IMR-90 (cell line): ENCODE results near the gene AADAC. TPM values are rescaled to one million over a fixed set of nuclear protein-coding genes. Genes with fewer than 3 reads are reported as not detected.

Experiments
- ATAC-seq: fragments of 200-7000 bp; cut with Tn5 transposase; 2 replicates; pipeline ENCODE4 v1.9.1; 2020; ENCODE audit warnings: low read depth, mild to moderate bottlenecking, moderate library complexity
- BruUV-seq: library from RNA; stranded (reverse); fragments of 400-500 nt; replicated peaks from 2 replicates; lab custom pipeline; 2021; lab: Mats Ljungman, UMichigan
- CTCF ChIA-PET: fragments of 300-600 bp; formaldehyde crosslinking; extraction: SDS; loops from one replicate; lab custom pipeline; 2021; ENCODE audit warnings: antibody characterized with exemption; lab: Yijun Ruan, JAX
- POLR2A ChIA-PET: fragments of 300-600 bp; sonication (Branson Sonifier 250); formaldehyde crosslinking; loops from one replicate; lab custom pipeline; 2022; ENCODE audit warnings: antibody characterized with exemption; ENCODE audit not compliant: unreplicated experiment; lab: Charles Lee
- DNase-seq: peaks from one replicate; pipeline ENCODE4 v3.0.0; 2013
- H2AFZ ChIP-seq: replicated peaks from 2 replicates; pipeline ENCODE3; 2013; ENCODE audit warnings: low read length, mild to moderate bottlenecking; ENCODE audit not compliant: poor library complexity
- H2AK5ac ChIP-seq: 2 replicates; pipeline ENCODE4 v1.6.1; 2013; ENCODE audit warnings: low read depth, low read length, inconsistent platforms
- H2AK9ac ChIP-seq: replicated peaks from 2 replicates; pipeline ENCODE3; 2013; ENCODE audit warnings: mild to moderate bottlenecking, low read depth, low read length, moderate library complexity; ENCODE audit not compliant: poor library complexity
- H2BK120ac ChIP-seq: 2 replicates; pipeline ENCODE4 v1.6.1; 2013; ENCODE audit warnings: low read depth, low read length, inconsistent platforms
- H2BK15ac ChIP-seq: 3 replicates; pipeline ENCODE4 v1.6.1; 2013; ENCODE audit warnings: low read depth, low read length, inconsistent platforms
- H2BK20ac ChIP-seq: 2 replicates; pipeline ENCODE4 v1.6.1; 2013; ENCODE audit warnings: low read depth, mild to moderate bottlenecking, inconsistent platforms, low read length, moderate library complexity
- H2BK5ac ChIP-seq: 2 replicates; pipeline ENCODE4 v1.6.1; 2013; ENCODE audit warnings: mild to moderate bottlenecking, low read depth, low read length, inconsistent platforms; ENCODE audit not compliant: poor library complexity, severe bottlenecking
- H3K14ac ChIP-seq: replicated peaks from 2 replicates; pipeline ENCODE4 v1.6.1; 2013; ENCODE audit warnings: low read depth, low read length, inconsistent platforms
- H3K18ac ChIP-seq: 2 replicates; pipeline ENCODE4 v1.6.1; 2013; ENCODE audit warnings: low read depth, low read length, control low read depth
- H3K23ac ChIP-seq: 2 replicates; pipeline ENCODE4 v1.6.1; 2013; ENCODE audit warnings: low read depth, low read length, inconsistent platforms
- H3K27ac ChIP-seq: 2 replicates; pipeline ENCODE4 v1.5.1; 2013; ENCODE audit warnings: mild to moderate bottlenecking, control low read depth, low read length; ENCODE audit not compliant: insufficient read depth
- H3K27me3 ChIP-seq: 2 replicates; pipeline ENCODE4 v1.6.1; 2013; ENCODE audit warnings: low read length; ENCODE audit not compliant: control insufficient read depth, insufficient read depth
- H3K36me3 ChIP-seq: 2 replicates; pipeline ENCODE4 v1.6.1; 2013; ENCODE audit warnings: low read length, mixed read lengths; ENCODE audit not compliant: control insufficient read depth, insufficient read depth
- H3K4ac ChIP-seq: 2 replicates; pipeline ENCODE4 v1.6.1; 2013; ENCODE audit warnings: low read depth, low read length, inconsistent platforms
- H3K4me1 ChIP-seq: 2 replicates; pipeline ENCODE4 v1.6.1; 2013; ENCODE audit warnings: low read length, mixed read lengths; ENCODE audit not compliant: control insufficient read depth, insufficient read depth
- H3K4me2 ChIP-seq: 2 replicates; pipeline ENCODE4 v1.6.1; 2013; ENCODE audit warnings: low read depth, mild to moderate bottlenecking, control low read depth, low read length, moderate library complexity
- H3K4me3 ChIP-seq: 2 replicates; pipeline ENCODE4 v1.5.1; 2013; ENCODE audit warnings: low read depth, mild to moderate bottlenecking, control low read depth, low read length, moderate library complexity; ENCODE audit not compliant: insufficient read depth
- H3K56ac ChIP-seq: 2 replicates; pipeline ENCODE4 v1.6.1; 2013; ENCODE audit warnings: low read length, inconsistent platforms; ENCODE audit not compliant: insufficient read depth; ENCODE audit errors: extremely low read depth
- H3K79me1 ChIP-seq, 2 experiments: 2 replicates each; pipeline ENCODE4 v1.6.1; 2013; ENCODE audit warnings: low read length in 2 of 2, inconsistent platforms in 1 of 2, low read depth in 1 of 2
- H3K9ac ChIP-seq: 2 replicates; pipeline ENCODE4 v1.6.1; 2013; ENCODE audit warnings: low read depth, low read length, control low read depth
- H3K9me1 ChIP-seq: 2 replicates; pipeline ENCODE4 v1.6.1; 2013; ENCODE audit warnings: low read length, inconsistent platforms; ENCODE audit not compliant: insufficient read depth
- H3K9me3 ChIP-seq: 2 replicates; pipeline ENCODE4 v1.6.1; 2013; ENCODE audit warnings: low read length; ENCODE audit not compliant: control insufficient read depth, insufficient read depth
- H4K20me1 ChIP-seq: 2 replicates; pipeline ENCODE4 v1.6.1; 2013; ENCODE audit warnings: low read length, inconsistent platforms; ENCODE audit not compliant: insufficient read depth
- H4K5ac ChIP-seq: 2 replicates; pipeline ENCODE4 v1.6.1; 2013; ENCODE audit warnings: mild to moderate bottlenecking, low read depth, low read length, control low read depth
- H4K8ac ChIP-seq, 2 experiments: 2 replicates each; pipeline ENCODE4 v1.6.1; 2013; ENCODE audit warnings: low read depth in 2 of 2, low read length in 2 of 2, control low read depth in 1 of 2, inconsistent platforms in 1 of 2
- H4K91ac ChIP-seq: 2 replicates; pipeline ENCODE4 v1.6.1; 2013; ENCODE audit warnings: low read depth, low read length, inconsistent platforms; ENCODE audit not compliant: insufficient read depth
- BHLHE40 ChIP-seq: fragments of 150-350 bp; IDR thresholded peaks from 2 replicates; pipeline ENCODE4 v1.6.1; 2016; ENCODE audit warnings: mild to moderate bottlenecking, low read depth, low read length
- NFE2L2 ChIP-seq: fragments of 150-350 bp; IDR thresholded peaks from 2 replicates; pipeline ENCODE4 v1.6.1; 2016; ENCODE audit warnings: low read depth, mild to moderate bottlenecking, low read length
- RAD21 ChIP-seq: IDR thresholded peaks from 2 replicates; pipeline ENCODE4 v1.6.1; 2012; ENCODE audit warnings: low read length, improper control_type of control experiment
- RCOR1 ChIP-seq: IDR thresholded peaks from 2 replicates; pipeline ENCODE4 v1.6.1; 2012; ENCODE audit warnings: mild to moderate bottlenecking, low read length, improper control_type of control experiment; ENCODE audit not compliant: insufficient replicate concordance
- WGBS, 2 experiments: methylation state at CpG; one replicate each; pipeline versions ENCODE4 v1.1.5 to v1.1.7; 2013; ENCODE audit warnings: missing lambda C conversion rate in 2 of 2; ENCODE audit not compliant: insufficient read length in 1 of 2; ENCODE audit errors: extremely low coverage in 2 of 2; 5-methylcytosine and 5-hydroxymethylcytosine counted together
- dilution Hi-C: fragments of 300-500 bp; cut with HindIII; formaldehyde crosslinking; loops from one replicate; pipeline ENCODE4 v1.14.3; 2018; ENCODE audit warnings: low sequenced_read_pairs; ENCODE audit not compliant: unreplicated experiment
- in situ Hi-C: fragments of 300-500 bp; cut with MboI; formaldehyde crosslinking; loops from 3 replicates; pipeline ENCODE4 v1.14.3; 2019; ENCODE audit warnings: low sequenced_read_pairs, inconsistent platforms, mixed read lengths
- intact Hi-C: fragments of 100-400 bp; cut with micrococcal nuclease; formaldehyde crosslinking; loops from 2 replicates; pipeline ENCODE4 v1.10.0; 2022
- polyA plus RNA-seq, 3 experiments: library from polyadenylated mRNA; depleted of rRNA; stranded (reverse); fragments of >200 nt; gene quantifications; 2 replicates each; pipeline ENCODE4 v1.2.3, GENCODE V29; 2012; ENCODE audit warnings: low replicate concordance in 1 of 3
- total RNA-seq: library from RNA; depleted of rRNA; stranded (reverse); fragments of >200 nt; gene quantifications from 2 replicates; pipeline ENCODE4 v1.2.3, GENCODE V29; 2012
- TF ChIP-seq, protein P1 (sequence below): fragments of 150-350 bp; IDR thresholded peaks from 2 replicates; pipeline ENCODE4 v1.6.1; 2016; ENCODE audit warnings: low read depth, mild to moderate bottlenecking, low read length, moderate library complexity, borderline replicate concordance

The AADAC gene
- total and polyA plus RNA-seq, 2 of the 4 experiments (the other 2 are of a cell fraction) = not detected

DNA sequence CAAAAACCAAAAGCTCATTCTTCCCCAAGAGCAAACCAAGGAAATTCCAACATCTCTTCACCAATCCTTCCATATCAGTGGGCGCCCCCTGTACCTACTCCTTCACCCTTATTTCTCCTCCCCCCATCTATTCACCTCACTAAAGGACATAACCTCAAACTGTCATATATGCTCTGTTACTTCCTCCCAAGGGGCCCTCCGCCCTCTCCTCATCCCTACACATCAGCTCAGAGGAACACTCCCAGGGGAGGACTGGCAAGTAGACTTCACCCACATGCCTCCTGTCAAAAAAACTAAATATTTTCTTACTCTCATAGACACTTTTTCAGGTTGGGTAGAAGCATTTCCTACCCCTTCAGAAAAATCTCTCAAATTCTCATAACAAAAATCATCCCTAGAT, 2.4 kb upstream of the AADAC start:
- Histone ChIP-seq H3K9me1 (no peaks in the 10 kb centered on the region), H3K56ac (no peak overlapping the region), H2AK9ac (no peak overlapping the region), H2BK15ac (no peak overlapping the region), H4K91ac (no peak overlapping the region), H3K4ac (no peak overlapping the region), H2AK5ac (no peak overlapping the region), H2BK20ac (no peak overlapping the region), H3K79me1 (no peaks in the 10 kb centered on the region), H3K18ac (no peak overlapping the region), H3K23ac (no peak overlapping the region), H3K4me2 (no peak overlapping the region), H4K5ac (no peak overlapping the region), H3K4me1 (no peaks in the 10 kb centered on the region), H2BK5ac (no peak overlapping the region), H2AFZ (no peak overlapping the region), H3K9me3 (peaks cover 8% of the 10 kb centered on the region), H3K27ac (no peak overlapping the region), H4K8ac (no peak overlapping the region), H3K27me3 (no peaks in the 10 kb centered on the region; the same call in 1 of the 2 replicates), H3K36me3 (no peaks in the 10 kb centered on the region), H3K9ac (no peak overlapping the region), H3K14ac (no peak overlapping the region), H3K4me3 (no peak overlapping the region), H2BK120ac (no peak overlapping the region), H4K20me1 (no peaks in the 10 kb centered on the region)
- no peak for TF ChIP-seq BHLHE40
- no peak for TF ChIP-seq RCOR1
- no peak for TF ChIP-seq RAD21
- TF ChIP-seq NFE2L2 = no peak
- TF ChIP-seq, protein P1, sequence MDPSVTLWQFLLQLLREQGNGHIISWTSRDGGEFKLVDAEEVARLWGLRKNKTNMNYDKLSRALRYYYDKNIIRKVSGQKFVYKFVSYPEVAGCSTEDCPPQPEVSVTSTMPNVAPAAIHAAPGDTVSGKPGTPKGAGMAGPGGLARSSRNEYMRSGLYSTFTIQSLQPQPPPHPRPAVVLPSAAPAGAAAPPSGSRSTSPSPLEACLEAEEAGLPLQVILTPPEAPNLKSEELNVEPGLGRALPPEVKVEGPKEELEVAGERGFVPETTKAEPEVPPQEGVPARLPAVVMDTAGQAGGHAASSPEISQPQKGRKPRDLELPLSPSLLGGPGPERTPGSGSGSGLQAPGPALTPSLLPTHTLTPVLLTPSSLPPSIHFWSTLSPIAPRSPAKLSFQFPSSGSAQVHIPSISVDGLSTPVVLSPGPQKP = no peak
- in situ Hi-C loops (no loop called here), dilution Hi-C loops (no loop called here), intact Hi-C loops (no loop called here)
- BruUV-seq = no TSS peak
- ATAC-seq (no peak), DNase-seq (no peak)
- 87% methylated on average over 2 of the region's 2 CpGs; no CpG with 5 or more reads in 1 of the 2 experiments for WGBS, 2 experiments
- CTCF ChIA-PET = no interaction called here
- POLR2A ChIA-PET = no interaction called here
